Spleen (tissue), 11 donors: Measurements from ENCODE around the gene SMIM17. TPM values are rescaled to one million over a fixed set of nuclear protein-coding genes. Genes with fewer than 3 reads are reported as not detected.

Source experiments
- DNase-seq: peaks from one replicate; pipeline ENCODE4 v3.0.0-alpha.2; 2020
- H3K27ac ChIP-seq, 8 donors: fragments of 200-600 bp; sonication (generic) in 7 of 8; 1 replicate in 4 of 8; 2 replicates in 4 of 8; pipeline versions ENCODE4 v1.5.0 to v1.8.0; 2016 to 2021; ENCODE audit warnings: inconsistent platforms in 4 of 8, mild to moderate bottlenecking in 4 of 8, moderate library complexity in 1 of 8
- H3K27me3 ChIP-seq, 7 donors: fragments of 200-600 bp; sonication (generic) in 6 of 7; replicated peaks in 1 of 7; 1 replicate in 4 of 7; 2 replicates in 3 of 7; pipeline versions ENCODE4 v1.5.0 to v1.8.0; 2016 to 2021; ENCODE audit warnings: inconsistent platforms in 3 of 7, mild to moderate bottlenecking in 1 of 7
- H3K36me3 ChIP-seq, 6 donors: fragments of 200-600 bp; sonication (generic) in 5 of 6; 1 replicate in 4 of 6; 2 replicates in 2 of 6; pipeline versions ENCODE4 v1.5.0 to v1.8.0; 2016 to 2021; ENCODE audit warnings: inconsistent platforms in 2 of 6
- H3K4me1 ChIP-seq, 6 donors: fragments of 200-600 bp; sonication (generic) in 5 of 6; 1 replicate in 3 of 6; 2 replicates in 3 of 6; pipeline versions ENCODE4 v1.5.0 to v1.8.0; 2016 to 2021; ENCODE audit warnings: inconsistent platforms in 3 of 6
- H3K4me3 ChIP-seq, 8 donors: fragments of 200-600 bp; sonication (generic) in 7 of 8; 1 replicate in 4 of 8; 2 replicates in 4 of 8; pipeline versions ENCODE4 v1.5.0 to v1.8.0; 2016 to 2021; ENCODE audit warnings: inconsistent platforms in 4 of 8, mild to moderate bottlenecking in 4 of 8, moderate library complexity in 2 of 8
- H3K9me3 ChIP-seq, 8 donors: fragments of 200-600 bp; sonication (generic) in 7 of 8; 1 replicate in 4 of 8; 2 replicates in 4 of 8; pipeline versions ENCODE4 v1.5.0 to v1.8.0; 2016 to 2021; ENCODE audit warnings: inconsistent platforms in 4 of 8
- CTCF ChIP-seq, 11 experiments: fragments of 200-600 bp in 7 of 11; fragments of 450-650 bp in 4 of 11; sonication (generic) in 4 of 11; IDR thresholded peaks in 8 of 11; conservative IDR thresholded peaks in 3 of 11; 1 replicate in 7 of 11; 2 replicates in 4 of 11; pipeline versions ENCODE4 v1.4.0 to v1.8.0; 2016 to 2021; ENCODE audit warnings: antibody characterized with exemption in 11 of 11, inconsistent platforms in 4 of 11, mild to moderate bottlenecking in 1 of 11
- POLR2A ChIP-seq, 3 donors: fragments of 450-650 bp; IDR thresholded peaks; one replicate each; pipeline ENCODE4 v1.5.1; 2017; ENCODE audit warnings: antibody characterized with exemption in 3 of 3, mild to moderate bottlenecking in 1 of 3
- POLR2AphosphoS5 ChIP-seq, 3 donors: sonication (generic); formaldehyde crosslinking; IDR thresholded peaks; one replicate each; pipeline ENCODE4 v1.5.1; 2017; ENCODE audit warnings: antibody characterized with exemption in 3 of 3
- WGBS, 5 donors: extraction: QIAGEN DNeasy Blood & Tissue Kit in 3 of 5; methylation state at CpG; one replicate each; pipeline versions ENCODE4 v1.1.5 to v1.1.7; 2013 to 2018; 5-methylcytosine and 5-hydroxymethylcytosine counted together
- intact Hi-C: fragments of 100-400 bp; cut with DNase I; formaldehyde crosslinking; loops from one replicate; pipeline ENCODE4 v1.15.0; 2023; ENCODE audit warnings: low total_unique reads
- polyA plus RNA-seq, 3 donors: library from polyadenylated mRNA; stranded (reverse); fragments of 200-250 nt; gene quantifications; one replicate each; pipeline ENCODE4 v1.2.1, GENCODE V29; 2013
- total RNA-seq, 7 donors: library from RNA; depleted of rRNA in 3 of 7; stranded (reverse); fragments of >200 nt in 3 of 7; fragmentation: NEBNext Ultra II Directional in 4 of 7; extraction: Animal tissue kit (Norgen Biotek cat#: 25700) in 4 of 7; gene quantifications; one replicate each; pipeline versions ENCODE4 v1.1.0 to v1.2.1, GENCODE V29; 2016 to 2021
- donor health status: healthy with polysubstance abuse.
- donor health status: DM: no; HTN: no; CAD: no; lungs with moderate emphysema.
- donor health status: DM: no; HTN: no; CAD: no.
- donor health status: Bipolar disorder and iron deficiency.
- donor health status: healthy.
- donor health status: DM: no; HTN: no; CAD: no.
- donor health status: DM: yes; HTN: yes; CAD: no.

Gene SMIM17
- total and polyA plus RNA-seq, 10 donors = 0.27 to 0.67 (median 0.39) TPM; not detected in 6

- intact Hi-C loops = no loop called here
- TF ChIP-seq POLR2A (IDR thresholded peaks at IDR 0.05) (no peak), POLR2AphosphoS5 (IDR thresholded peaks at IDR 0.05) (no peak), CTCF (IDR thresholded peaks at IDR 0.05 in 8 of 11, conservative IDR thresholded peaks at IDR 0.05 in 3 of 11) (no peak)
- DNase-seq = no peak
- H3K27me3 ChIP-seq = no peaks in the 10 kb centered on the region
- H3K27ac ChIP-seq = no peak overlapping the region
- no peaks in the 10 kb centered on the region for H3K36me3 ChIP-seq
- peaks cover 0 to 70% (median 16%) of the 10 kb centered on the region in 8 donors for H3K9me3 ChIP-seq
- 86 to 90% (median 86%) methylated on average over 8 of the region's 8 CpGs for WGBS, 5 donors
- no peaks in the 10 kb centered on the region for H3K4me1 ChIP-seq
- no peak overlapping the region for H3K4me3 ChIP-seq
These were observed 35.2 kb downstream of the SMIM17 start for GRCh38 chr19:56678205-56678604.

GRCh38 chr19:56681702-56682101 is 38.7 kb downstream of the SMIM17 start:
- 70 to 81% (median 77%) methylated on average over 8 of the region's 8 CpGs for WGBS, 5 donors
- Histone ChIP-seq H3K27ac (no peak overlapping the region), H3K27me3 (no peaks in the 10 kb centered on the region), H3K9me3 (peaks cover 0 to 77% (median 18%) of the 10 kb centered on the region in 8 donors), H3K4me3 (no peak overlapping the region), H3K36me3 (peaks cover 0 to 6% (median 0%) of the 10 kb centered on the region in 6 donors), H3K4me1 (no peaks in the 10 kb centered on the region)
- intact Hi-C loops = no loop called here
- no peak for DNase-seq
- TF ChIP-seq CTCF (IDR thresholded peaks at IDR 0.05 in 8 of 11, conservative IDR thresholded peaks at IDR 0.05 in 3 of 11) (no peak), POLR2AphosphoS5 (IDR thresholded peaks at IDR 0.05) (no peak), POLR2A (IDR thresholded peaks at IDR 0.05) (no peak)

- intact Hi-C loops = no loop called here
- no peak for TF ChIP-seq CTCF (IDR thresholded peaks at IDR 0.05 in 8 of 11, conservative IDR thresholded peaks at IDR 0.05 in 3 of 11)
- TF ChIP-seq POLR2A (IDR thresholded peaks at IDR 0.05) = no peak
- TF ChIP-seq POLR2AphosphoS5 (IDR thresholded peaks at IDR 0.05) = no peak
- H3K27me3 ChIP-seq = no peaks in the 10 kb centered on the region
- H3K4me1 ChIP-seq = no peaks in the 10 kb centered on the region
- 71 to 81% (median 76%) methylated on average over 7 of the region's 7 CpGs for WGBS, 5 donors
- no peak for DNase-seq
- H3K36me3 ChIP-seq = peaks cover 0 to 6% (median 0%) of the 10 kb centered on the region in 6 donors
- no peak overlapping the region for H3K4me3 ChIP-seq
- H3K9me3 ChIP-seq = peaks cover 0 to 68% (median 12%) of the 10 kb centered on the region in 8 donors
- H3K27ac ChIP-seq = no peak overlapping the region
These were observed 40.2 kb downstream of the SMIM17 start for GRCh38 chr19:56683116-56683515.

GRCh38 chr19:56687031-56687430 is 44.1 kb downstream of the SMIM17 start:
- Histone ChIP-seq H3K27ac (no peak overlapping the region), H3K27me3 (no peaks in the 10 kb centered on the region), H3K9me3 (peaks cover 0 to 46% (median 15%) of the 10 kb centered on the region in 8 donors), H3K4me1 (no peaks in the 10 kb centered on the region), H3K4me3 (no peak overlapping the region), H3K36me3 (peaks cover 0 to 6% (median 0%) of the 10 kb centered on the region in 6 donors)
- WGBS, 5 donors = 80 to 82% (median 81%) methylated on average over 8 of the region's 8 CpGs
- TF ChIP-seq CTCF (IDR thresholded peaks at IDR 0.05 in 8 of 11, conservative IDR thresholded peaks at IDR 0.05 in 3 of 11) (no peak), POLR2A (IDR thresholded peaks at IDR 0.05) (no peak)
- no peak for DNase-seq
- intact Hi-C loops = no loop called here
